ENCODE measurements around the gene EDDM3A. TPM values are rescaled to one million over a fixed set of nuclear protein-coding genes. Genes with fewer than 3 reads are reported as not detected.
"Not testable (repeated sequence)": the region's sequence is repeated elsewhere in the genome, so short reads cannot be mapped to it uniquely, and the experiment has no call there.

The EDDM3A gene
- total and polyA plus RNA-seq, 5 donors from 2014 or later, result not detected

DNA sequence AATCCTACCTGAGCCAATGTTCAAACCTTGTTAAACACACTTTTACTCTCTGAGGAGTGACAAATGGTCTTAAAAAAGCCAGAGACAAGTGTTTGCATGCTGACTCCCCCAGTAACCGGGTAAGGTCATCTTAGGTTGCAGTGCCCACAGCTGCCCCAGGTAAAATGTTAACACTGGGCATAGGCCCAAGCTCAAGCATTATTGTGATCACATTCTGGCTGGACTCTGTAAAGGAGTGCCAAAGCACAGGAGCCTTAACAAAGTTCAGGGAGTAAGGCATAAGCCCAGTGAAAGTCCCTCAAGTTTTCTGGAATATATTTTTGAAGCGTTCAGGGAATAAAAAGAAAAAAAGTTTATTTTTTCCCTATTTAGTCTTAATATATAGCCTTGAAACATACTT lies 8.6 kb downstream of the EDDM3A start:
- Mint-ChIP-seq H3K36me3 (no peaks in the 10 kb centered on the region), H3K27me3 (peaks cover 9% of the 10 kb centered on the region), H3K27ac (no peak overlapping the region), H3K4me3 (no peak overlapping the region), H3K4me1 (no peaks in the 10 kb centered on the region), H3K9me3 (peaks cover 0 to 16% (median 2%) of the 10 kb centered on the region in 7 donors)
- Histone ChIP-seq H3K4me3 (ENCODE audit: low read depth, low read length) (no peak overlapping the region), H3K27ac (ENCODE audit: insufficient read depth, low read length, poor library complexity, severe bottlenecking) (no peak overlapping the region), H3K9me3 (ENCODE audit: control insufficient read depth in 2 of 2, low read length in 2 of 2) (peaks cover 6 to 15% of the 10 kb centered on the region in 2 experiments), H3K36me3 (ENCODE audit: control insufficient read depth, insufficient read depth, low read length) (no peaks in the 10 kb centered on the region), H3K4me1 (ENCODE audit: control insufficient read depth, insufficient read depth, low read length, poor library complexity, severe bottlenecking) (no peaks in the 10 kb centered on the region), H3K27me3 (ENCODE audit: control insufficient read depth, insufficient read depth, low read length) (peaks cover 6% of the 10 kb centered on the region)
- no peak for DNase-seq
- ATAC-seq (ENCODE audit: low read depth in 2 of 2), result no peak

DNA sequence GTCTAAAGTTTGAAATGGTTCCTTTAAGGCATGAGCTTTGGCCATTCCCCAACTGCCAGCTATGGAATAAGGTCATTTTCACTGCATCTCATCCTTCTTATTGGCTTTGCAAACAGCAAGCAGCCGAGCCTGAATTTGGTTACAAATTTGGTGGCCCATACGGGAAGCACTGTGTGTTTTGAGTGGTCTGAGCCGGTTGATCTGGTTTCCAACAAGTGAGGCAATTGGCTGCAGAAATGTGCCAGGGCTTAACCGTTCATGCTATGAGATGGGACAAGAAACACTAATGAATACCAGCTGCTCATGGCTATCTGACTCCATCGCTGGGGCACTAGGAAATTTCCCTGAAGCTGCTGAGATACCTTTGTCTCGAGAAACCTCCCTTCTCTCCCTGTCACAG lies 9.3 kb downstream of the EDDM3A start:
- Histone ChIP-seq H3K27ac (ENCODE audit: insufficient read depth, low read length, poor library complexity, severe bottlenecking) (no peak overlapping the region), H3K36me3 (ENCODE audit: control insufficient read depth, insufficient read depth, low read length) (no peaks in the 10 kb centered on the region), H3K9me3 (ENCODE audit: control insufficient read depth in 2 of 2, low read length in 2 of 2) (peaks cover 6 to 15% of the 10 kb centered on the region in 2 experiments), H3K4me1 (ENCODE audit: control insufficient read depth, insufficient read depth, low read length, poor library complexity, severe bottlenecking) (no peaks in the 10 kb centered on the region), H3K4me3 (ENCODE audit: low read depth, low read length) (no peak overlapping the region), H3K27me3 (ENCODE audit: control insufficient read depth, insufficient read depth, low read length) (peaks cover 6% of the 10 kb centered on the region)
- Mint-ChIP-seq H3K27ac (no peak overlapping the region), H3K9me3 (peaks cover 0 to 16% (median 2%) of the 10 kb centered on the region in 7 donors), H3K4me3 (no peak overlapping the region), H3K4me1 (no peaks in the 10 kb centered on the region), H3K27me3 (peaks cover 9% of the 10 kb centered on the region), H3K36me3 (no peaks in the 10 kb centered on the region)
- DNase-seq, result no peak
- no peak for ATAC-seq (ENCODE audit: low read depth in 2 of 2)

DNA sequence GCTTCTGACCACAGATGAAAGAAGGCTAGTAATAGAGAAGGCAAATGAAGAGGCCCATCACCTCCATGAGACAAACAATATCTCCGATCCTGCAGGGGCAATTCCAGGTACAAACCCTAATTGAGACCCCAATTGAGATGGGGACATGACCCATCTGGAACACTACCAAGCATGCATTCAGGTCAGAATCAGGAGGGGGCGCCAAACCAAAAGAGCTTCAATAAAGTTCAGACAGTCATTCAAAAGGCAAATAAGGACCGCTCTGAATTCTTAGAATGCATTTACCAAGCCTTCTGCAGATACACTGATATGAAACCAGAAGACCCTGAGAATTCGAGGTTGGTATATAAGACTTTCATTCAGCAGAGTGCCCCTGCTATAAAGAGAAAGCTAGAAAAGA lies 12.3 kb downstream of the EDDM3A start:
- Histone ChIP-seq H3K4me1 (ENCODE audit: control insufficient read depth, insufficient read depth, low read length, poor library complexity, severe bottlenecking) (no peaks in the 10 kb centered on the region), H3K36me3 (ENCODE audit: control insufficient read depth, insufficient read depth, low read length) (no peaks in the 10 kb centered on the region), H3K9me3 (ENCODE audit: control insufficient read depth in 2 of 2, low read length in 2 of 2) (peaks cover 3 to 4% of the 10 kb centered on the region in 2 experiments), H3K27me3 (ENCODE audit: control insufficient read depth, insufficient read depth, low read length) (peaks cover 3% of the 10 kb centered on the region), H3K4me3 (ENCODE audit: low read depth, low read length) (no peak overlapping the region), H3K27ac (ENCODE audit: insufficient read depth, low read length, poor library complexity, severe bottlenecking) (no peak overlapping the region)
- Mint-ChIP-seq H3K4me3 (no peak overlapping the region), H3K27me3 (peaks cover 9% of the 10 kb centered on the region), H3K27ac (no peak overlapping the region), H3K9me3 (peaks cover 0 to 3% (median 0%) of the 10 kb centered on the region in 7 donors), H3K4me1 (no peaks in the 10 kb centered on the region), H3K36me3 (no peaks in the 10 kb centered on the region)
- DNase-seq (peak in 1 of 3 donors; percentile 26), ATAC-seq (ENCODE audit: low read depth in 2 of 2) (no peak)

DNA sequence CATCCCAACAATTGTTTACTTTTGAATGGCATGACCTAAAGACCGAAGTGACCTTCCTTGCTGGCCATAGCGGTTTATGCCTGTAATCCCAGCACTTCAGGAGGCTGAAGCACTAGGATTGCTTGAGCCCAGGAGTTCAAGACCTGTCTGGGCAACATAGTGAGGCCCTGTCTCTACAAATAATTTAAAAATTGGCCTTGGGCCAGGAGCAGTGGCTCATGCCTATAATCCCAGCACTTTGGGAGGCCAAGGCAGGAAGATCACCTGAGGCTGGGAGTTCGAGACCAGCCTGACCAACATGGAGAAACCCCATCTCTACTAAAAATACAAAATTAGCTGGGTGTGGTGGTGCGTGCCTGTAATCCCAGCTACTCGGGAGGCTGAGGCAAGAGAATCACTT lies 13.8 kb downstream of the EDDM3A start:
- not testable (repeated sequence) for H3K27me3 ChIP-seq (ENCODE audit: control insufficient read depth, insufficient read depth, low read length); ATAC-seq (ENCODE audit: low read depth in 2 of 2); H3K4me3 ChIP-seq (ENCODE audit: low read depth, low read length); H3K27me3 Mint-ChIP-seq; H3K4me1 Mint-ChIP-seq; DNase-seq; H3K36me3 Mint-ChIP-seq; H3K27ac Mint-ChIP-seq; H3K27ac ChIP-seq (ENCODE audit: insufficient read depth, low read length, poor library complexity, severe bottlenecking); H3K36me3 ChIP-seq (ENCODE audit: control insufficient read depth, insufficient read depth, low read length); H3K9me3 Mint-ChIP-seq; H3K9me3 ChIP-seq (ENCODE audit: control insufficient read depth in 2 of 2, low read length in 2 of 2); H3K4me3 Mint-ChIP-seq; H3K4me1 ChIP-seq (ENCODE audit: control insufficient read depth, insufficient read depth, low read length, poor library complexity, severe bottlenecking)

DNA sequence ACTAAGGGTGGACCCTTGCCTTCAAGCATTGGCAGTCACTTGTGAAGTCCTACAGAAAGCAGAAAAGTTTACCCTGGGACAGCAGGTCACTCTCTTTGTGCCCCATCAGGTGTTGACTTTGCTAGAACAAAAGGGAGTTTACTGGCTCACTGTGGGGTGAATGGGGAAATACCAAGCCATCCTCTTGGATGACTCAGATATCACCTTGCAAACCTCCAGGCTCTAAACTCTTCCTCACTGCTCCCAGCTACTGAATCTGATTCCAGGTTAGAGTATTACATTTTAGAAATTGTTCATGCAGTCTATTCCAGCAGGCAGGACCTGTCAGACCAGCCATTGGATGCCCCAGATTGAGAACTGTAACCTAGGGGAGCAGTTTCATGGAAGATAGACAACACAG lies 15.3 kb downstream of the EDDM3A start:
- Histone ChIP-seq H3K4me1 (ENCODE audit: control insufficient read depth, insufficient read depth, low read length, poor library complexity, severe bottlenecking) (no peaks in the 10 kb centered on the region), H3K9me3 (ENCODE audit: control insufficient read depth in 2 of 2, low read length in 2 of 2) (no peaks in the 10 kb centered on the region), H3K27ac (ENCODE audit: insufficient read depth, low read length, poor library complexity, severe bottlenecking) (no peak overlapping the region), H3K27me3 (ENCODE audit: control insufficient read depth, insufficient read depth, low read length) (peaks cover 3% of the 10 kb centered on the region), H3K4me3 (ENCODE audit: low read depth, low read length) (no peak overlapping the region), H3K36me3 (ENCODE audit: control insufficient read depth, insufficient read depth, low read length) (no peaks in the 10 kb centered on the region)
- DNase-seq (no peak), ATAC-seq (ENCODE audit: low read depth in 2 of 2) (no peak)
- Mint-ChIP-seq H3K9me3 (no peaks in the 10 kb centered on the region), H3K4me3 (no peak overlapping the region), H3K27ac (no peak overlapping the region), H3K36me3 (no peaks in the 10 kb centered on the region), H3K27me3 (peaks cover 9% of the 10 kb centered on the region), H3K4me1 (no peaks in the 10 kb centered on the region)

DNA sequence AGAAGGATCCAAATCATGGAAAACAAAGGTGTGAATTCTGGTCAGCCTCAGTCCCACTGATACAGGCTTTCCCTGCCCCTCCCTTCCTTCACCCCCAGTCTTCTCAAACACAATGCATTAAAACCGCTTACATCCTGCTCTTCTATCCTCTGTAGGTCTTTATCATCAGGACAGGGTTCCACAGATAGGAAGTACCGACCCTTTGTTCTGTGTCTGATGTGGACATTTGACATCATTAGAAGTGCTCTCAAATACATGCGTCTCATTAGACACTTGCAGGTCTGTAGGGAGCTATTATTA lies 22.9 kb downstream of the EDDM3A start:
- Mint-ChIP-seq H3K36me3 (no peaks in the 10 kb centered on the region), H3K4me3 (no peak overlapping the region), H3K27ac (no peak overlapping the region), H3K4me1 (no peaks in the 10 kb centered on the region), H3K9me3 (no peaks in the 10 kb centered on the region), H3K27me3 (peaks cover 15% of the 10 kb centered on the region)
- no peaks in the 10 kb centered on the region for H3K36me3 ChIP-seq (ENCODE audit: control insufficient read depth, insufficient read depth, low read length)
- no peak for ATAC-seq (ENCODE audit: low read depth in 2 of 2)
- no peak for DNase-seq
- H3K9me3 ChIP-seq (ENCODE audit: control insufficient read depth in 2 of 2, low read length in 2 of 2), result no peaks in the 10 kb centered on the region
- H3K27ac ChIP-seq (ENCODE audit: insufficient read depth, low read length, poor library complexity, severe bottlenecking), result no peak overlapping the region
- no peaks in the 10 kb centered on the region for H3K4me1 ChIP-seq (ENCODE audit: control insufficient read depth, insufficient read depth, low read length, poor library complexity, severe bottlenecking)
- no peak overlapping the region for H3K4me3 ChIP-seq (ENCODE audit: low read depth, low read length)
- peaks cover 2% of the 10 kb centered on the region for H3K27me3 ChIP-seq (ENCODE audit: control insufficient read depth, insufficient read depth, low read length)

DNA sequence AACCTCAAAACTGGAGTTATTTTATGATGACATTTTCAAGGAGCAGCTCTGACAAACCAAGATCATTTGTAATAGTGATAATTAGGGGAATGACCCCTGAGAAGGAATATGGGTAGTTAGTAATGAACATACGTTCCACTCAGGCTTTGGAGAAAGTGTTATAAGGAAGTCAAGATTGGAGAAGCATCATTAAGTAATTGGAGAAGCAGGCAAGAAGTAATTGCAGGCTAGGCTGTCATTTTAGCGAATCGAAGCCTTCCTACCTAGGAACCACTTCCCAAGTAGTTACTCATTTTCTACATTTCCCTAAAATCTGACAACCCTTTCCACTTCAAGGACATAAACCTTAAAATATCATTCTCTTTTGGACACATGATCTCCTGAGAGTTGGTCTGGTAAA lies 23.7 kb downstream of the EDDM3A start:
- Histone ChIP-seq H3K4me1 (ENCODE audit: control insufficient read depth, insufficient read depth, low read length, poor library complexity, severe bottlenecking) (no peaks in the 10 kb centered on the region), H3K9me3 (ENCODE audit: control insufficient read depth in 2 of 2, low read length in 2 of 2) (no peaks in the 10 kb centered on the region), H3K27me3 (ENCODE audit: control insufficient read depth, insufficient read depth, low read length) (peaks cover 2% of the 10 kb centered on the region), H3K4me3 (ENCODE audit: low read depth, low read length) (no peak overlapping the region), H3K27ac (ENCODE audit: insufficient read depth, low read length, poor library complexity, severe bottlenecking) (no peak overlapping the region), H3K36me3 (ENCODE audit: control insufficient read depth, insufficient read depth, low read length) (no peaks in the 10 kb centered on the region)
- Mint-ChIP-seq H3K27me3 (peaks cover 16% of the 10 kb centered on the region), H3K36me3 (no peaks in the 10 kb centered on the region), H3K4me1 (no peaks in the 10 kb centered on the region), H3K9me3 (no peaks in the 10 kb centered on the region), H3K27ac (no peak overlapping the region), H3K4me3 (no peak overlapping the region)
- DNase-seq, result no peak
- no peak for ATAC-seq (ENCODE audit: low read depth in 2 of 2)

DNA sequence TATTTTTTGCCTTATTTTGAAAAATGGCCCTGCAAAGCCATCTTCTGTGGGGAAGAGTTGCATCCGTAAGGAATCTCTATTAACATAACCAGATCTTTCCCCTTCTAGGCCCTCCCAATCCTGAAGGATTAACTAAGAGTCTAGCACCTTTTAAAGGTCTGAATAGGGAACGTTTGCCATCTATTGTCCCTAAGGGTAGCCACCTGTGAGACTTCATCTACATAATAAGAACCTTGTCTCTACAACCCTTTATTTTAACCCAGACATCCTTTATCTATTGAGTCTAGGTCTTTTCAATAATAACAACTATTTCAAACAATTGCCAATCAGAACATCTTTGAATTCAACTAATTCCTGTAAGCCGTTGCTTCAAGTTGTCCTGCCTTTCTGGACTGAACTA lies 27.0 kb downstream of the EDDM3A start:
- no peaks in the 10 kb centered on the region for H3K36me3 Mint-ChIP-seq

More for the DNA sequence above, 27.0 kb downstream of the EDDM3A start:
- H3K4me3 Mint-ChIP-seq, result no peak overlapping the region
- Histone ChIP-seq H3K27me3 (ENCODE audit: control insufficient read depth, insufficient read depth, low read length) (peaks cover 7% of the 10 kb centered on the region), H3K4me3 (ENCODE audit: low read depth, low read length) (no peak overlapping the region), H3K9me3 (ENCODE audit: control insufficient read depth in 2 of 2, low read length in 2 of 2) (no peaks in the 10 kb centered on the region), H3K4me1 (ENCODE audit: control insufficient read depth, insufficient read depth, low read length, poor library complexity, severe bottlenecking) (no peaks in the 10 kb centered on the region), H3K36me3 (ENCODE audit: control insufficient read depth, insufficient read depth, low read length) (no peaks in the 10 kb centered on the region), H3K27ac (ENCODE audit: insufficient read depth, low read length, poor library complexity, severe bottlenecking) (no peak overlapping the region)
- DNase-seq, result no peak
- H3K9me3 Mint-ChIP-seq, result no peaks in the 10 kb centered on the region
- peaks cover 25% of the 10 kb centered on the region for H3K27me3 Mint-ChIP-seq
- no peak for ATAC-seq (ENCODE audit: low read depth in 2 of 2)
- no peaks in the 10 kb centered on the region for H3K4me1 Mint-ChIP-seq
- H3K27ac Mint-ChIP-seq, result no peak overlapping the region

Measured in CD4-positive, CD25-positive, alpha-beta regulatory T cell (primary cell).